ENCODE data around the gene THSD7B. TPM values are rescaled to one million over a fixed set of nuclear protein-coding genes. Genes with fewer than 3 reads are reported as not detected.

Gene THSD7B
- total RNA-seq, 1 donor from 2014 or later: 9.8 TPM

DNA sequence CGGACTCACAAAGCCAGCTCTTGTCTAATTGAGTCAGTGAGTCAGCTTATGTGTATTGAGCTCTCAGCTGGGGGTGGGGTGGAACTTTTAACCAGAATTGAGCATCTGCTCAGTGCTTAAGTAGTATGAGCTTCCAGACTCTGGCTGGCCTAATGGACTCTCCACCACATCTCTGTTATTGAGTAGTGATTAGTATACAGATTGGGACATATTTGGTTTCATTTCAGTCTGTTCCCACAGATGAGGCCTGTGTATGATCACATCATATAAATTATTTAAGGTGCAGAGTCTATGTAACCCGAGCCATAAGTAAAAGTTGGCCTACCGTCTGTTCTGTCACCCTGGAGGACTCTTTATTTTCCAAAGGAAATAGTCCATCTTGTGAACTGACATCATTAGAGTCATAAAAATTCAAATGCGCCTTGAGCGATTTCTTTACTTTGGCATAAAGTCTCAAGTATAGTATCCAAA is 152.1 kb downstream of the THSD7B start:
- Mint-ChIP-seq H3K4me3 (no peak overlapping the region), H3K27ac (no peak overlapping the region), H3K9me3 (no peaks in the 10 kb centered on the region), H3K36me3 (no peaks in the 10 kb centered on the region), H3K27me3 (peaks cover 5% of the 10 kb centered on the region), H3K4me1 (ENCODE audit: unreplicated experiment) (no peaks in the 10 kb centered on the region)
- TF ChIP-seq CTCF (conservative IDR thresholded peaks at IDR 0.05): no peak
- DNase-seq (ENCODE audit: extremely low spot score, unreplicated experiment): no peak

DNA sequence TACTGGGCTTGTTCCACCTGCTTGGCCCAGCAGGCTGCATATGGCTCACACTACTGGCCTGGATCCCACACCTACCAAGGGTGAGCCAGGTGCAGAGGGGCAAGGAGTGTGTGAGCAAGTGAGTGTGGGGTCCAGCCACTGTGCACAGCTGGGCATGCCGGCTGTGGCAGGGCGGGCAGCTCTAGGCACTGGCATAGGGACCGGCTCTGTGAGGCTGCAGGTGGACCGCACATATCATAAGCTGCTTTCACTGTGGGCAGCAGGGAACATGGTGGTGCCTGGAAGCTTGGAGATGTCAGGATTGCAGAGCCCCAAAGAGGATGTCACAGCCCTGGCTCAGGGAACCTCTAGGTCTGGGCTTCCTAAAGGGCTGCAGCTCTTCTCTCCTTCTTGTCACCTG is 154.3 kb downstream of the THSD7B start:
- Mint-ChIP-seq H3K36me3 (no peaks in the 10 kb centered on the region), H3K4me1 (ENCODE audit: unreplicated experiment) (no peaks in the 10 kb centered on the region), H3K4me3 (no peak overlapping the region), H3K9me3 (peaks cover 4% of the 10 kb centered on the region), H3K27ac (no peak overlapping the region), H3K27me3 (peaks cover 5% of the 10 kb centered on the region)
- DNase-seq (ENCODE audit: extremely low spot score, unreplicated experiment): no peak
- no peak for TF ChIP-seq CTCF (conservative IDR thresholded peaks at IDR 0.05)

DNA sequence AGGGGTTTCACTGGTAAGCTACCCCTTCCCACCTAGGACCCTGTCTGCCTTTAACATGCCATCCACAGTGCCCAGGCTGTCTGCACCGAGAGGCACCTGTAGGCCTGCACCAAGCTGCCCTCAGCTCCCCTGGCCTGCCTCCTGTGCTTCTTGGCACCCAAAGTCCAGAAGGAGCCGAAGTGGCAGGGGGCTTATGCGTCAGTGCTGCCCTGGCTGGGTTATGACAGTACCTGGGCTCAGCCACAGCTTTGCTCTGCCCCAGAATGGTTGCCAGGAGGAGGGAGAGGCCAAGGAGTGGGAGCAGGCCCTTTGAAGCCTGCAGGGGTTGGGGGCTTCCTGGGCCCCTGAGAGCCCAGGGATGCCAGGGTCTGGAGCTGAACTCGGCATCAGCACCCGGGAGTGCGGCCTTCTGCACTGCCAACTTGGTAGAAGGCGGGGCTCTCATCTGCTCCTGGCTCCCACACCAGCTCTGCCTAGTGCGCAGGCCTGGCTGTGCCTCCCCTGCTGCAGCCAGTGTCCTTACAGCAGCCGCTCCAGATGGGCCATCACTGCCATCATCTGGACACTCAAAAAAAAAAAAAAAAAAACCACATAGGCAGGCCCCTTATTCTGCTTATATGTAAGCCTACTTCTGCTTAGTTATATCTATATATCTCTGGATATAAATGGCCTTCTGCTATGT is 155.4 kb downstream of the THSD7B start:
- DNase-seq (ENCODE audit: extremely low spot score, unreplicated experiment): no peak
- H3K27ac Mint-ChIP-seq: no peak overlapping the region
- TF ChIP-seq CTCF (conservative IDR thresholded peaks at IDR 0.05): no peak

GRCh38 chr2:136927156-136927555 is 161.8 kb downstream of the THSD7B start:
- no peak for DNase-seq (ENCODE audit: extremely low spot score, unreplicated experiment)
- H3K36me3 Mint-ChIP-seq: no peaks in the 10 kb centered on the region
- TF ChIP-seq CTCF (conservative IDR thresholded peaks at IDR 0.05): no peak
- no peak overlapping the region for H3K27ac Mint-ChIP-seq
- H3K4me3 Mint-ChIP-seq: no peak overlapping the region
- no peaks in the 10 kb centered on the region for H3K4me1 Mint-ChIP-seq (ENCODE audit: unreplicated experiment)
- peaks cover 4% of the 10 kb centered on the region for H3K9me3 Mint-ChIP-seq
- H3K27me3 Mint-ChIP-seq: peaks cover 4% of the 10 kb centered on the region

More for the DNA sequence above, 155.4 kb downstream of the THSD7B start:
- peaks cover 5% of the 10 kb centered on the region for H3K27me3 Mint-ChIP-seq
- H3K4me1 Mint-ChIP-seq (ENCODE audit: unreplicated experiment): no peaks in the 10 kb centered on the region
- no peaks in the 10 kb centered on the region for H3K36me3 Mint-ChIP-seq
- H3K9me3 Mint-ChIP-seq: peaks cover 4% of the 10 kb centered on the region
- no peak overlapping the region for H3K4me3 Mint-ChIP-seq

DNA sequence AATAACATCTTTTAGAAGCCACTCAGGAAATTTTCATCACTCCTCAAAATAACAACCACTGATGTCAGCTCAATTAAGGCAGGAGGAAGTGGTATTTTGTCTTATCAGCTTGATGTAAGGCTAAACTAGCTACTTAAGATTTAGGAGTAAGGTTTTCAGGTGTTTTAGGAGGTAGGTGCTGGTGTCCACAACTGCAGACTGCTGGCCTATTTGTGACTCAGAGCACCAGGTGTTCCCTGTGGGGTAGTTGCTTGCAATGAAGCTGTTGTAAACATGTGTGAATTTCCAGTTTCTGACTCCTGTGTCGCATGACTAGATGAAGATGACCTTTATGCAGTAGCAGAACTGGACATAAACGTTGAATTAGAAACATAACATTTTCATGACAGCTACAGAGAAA is 164.2 kb downstream of the THSD7B start:
- no peak for DNase-seq (ENCODE audit: extremely low spot score, unreplicated experiment)
- H3K27me3 Mint-ChIP-seq: peaks cover 4% of the 10 kb centered on the region
- no peaks in the 10 kb centered on the region for H3K9me3 Mint-ChIP-seq
- H3K4me1 Mint-ChIP-seq (ENCODE audit: unreplicated experiment): no peaks in the 10 kb centered on the region
- no peak overlapping the region for H3K4me3 Mint-ChIP-seq
- no peak for TF ChIP-seq CTCF (conservative IDR thresholded peaks at IDR 0.05)
- H3K27ac Mint-ChIP-seq: no peak overlapping the region
- H3K36me3 Mint-ChIP-seq: no peaks in the 10 kb centered on the region

All from type B pancreatic cell (in vitro differentiated cells).